AG08396 (cell line): ENCODE data around the gene INHBC.
"Not testable (repeated sequence)": the region's sequence is repeated elsewhere in the genome, so short reads cannot be mapped to it uniquely, and the experiment has no call there.

Experiments
- DNase-seq: peaks from one replicate; pipeline ENCODE4 v3.0.0; 2012; ENCODE audit warnings: low spot score, mixed read lengths

The INHBC gene

GRCh38 chr12:57487055-57487596, 52.5 kb downstream of the INHBC start:
- no peak for DNase-seq

GRCh38 chr12:57487597-57488401, 53.2 kb downstream of the INHBC start, which contains the start of gene MARS1:
TSS of gene MARS1 (plus strand) at chr12:57488068. CDS start at chr12:57488091, 23 bp downstream.
- DNase-seq, result peak; percentile 92

- DNase-seq, result no peak
Measured at GRCh38 chr12:57488402-57489156, 54.0 kb downstream of the INHBC start.

GRCh38 chr12:57489157-57489641, 54.6 kb downstream of the INHBC start:
- DNase-seq, result no peak

GRCh38 chr12:57490126-57490525, 55.5 kb downstream of the INHBC start:
- no peak for DNase-seq

- DNase-seq, result no peak
Measured at GRCh38 chr12:57491393-57492280, 57.1 kb downstream of the INHBC start.

- DNase-seq, result not testable (repeated sequence)
Measured at GRCh38 chr12:57495051-57495701, 60.6 kb downstream of the INHBC start.

- no peak for DNase-seq
Measured at GRCh38 chr12:57496822-57497221, 62.2 kb downstream of the INHBC start.

- DNase-seq, result no peak
Measured at GRCh38 chr12:57497223-57498131, 62.9 kb downstream of the INHBC start.

GRCh38 chr12:57498132-57498502, 63.5 kb downstream of the INHBC start:
- no peak for DNase-seq

- no peak for DNase-seq
Measured at GRCh38 chr12:57498571-57498970, 64.0 kb downstream of the INHBC start.

- no peak for DNase-seq
Measured at GRCh38 chr12:57500213-57500612, 65.6 kb downstream of the INHBC start.
